ENCODE measurements around the gene EPC2.
"Not testable (repeated sequence)": the region's sequence is repeated elsewhere in the genome, so short reads cannot be mapped to it uniquely, and the experiment has no call there.

Gene EPC2

DNA sequence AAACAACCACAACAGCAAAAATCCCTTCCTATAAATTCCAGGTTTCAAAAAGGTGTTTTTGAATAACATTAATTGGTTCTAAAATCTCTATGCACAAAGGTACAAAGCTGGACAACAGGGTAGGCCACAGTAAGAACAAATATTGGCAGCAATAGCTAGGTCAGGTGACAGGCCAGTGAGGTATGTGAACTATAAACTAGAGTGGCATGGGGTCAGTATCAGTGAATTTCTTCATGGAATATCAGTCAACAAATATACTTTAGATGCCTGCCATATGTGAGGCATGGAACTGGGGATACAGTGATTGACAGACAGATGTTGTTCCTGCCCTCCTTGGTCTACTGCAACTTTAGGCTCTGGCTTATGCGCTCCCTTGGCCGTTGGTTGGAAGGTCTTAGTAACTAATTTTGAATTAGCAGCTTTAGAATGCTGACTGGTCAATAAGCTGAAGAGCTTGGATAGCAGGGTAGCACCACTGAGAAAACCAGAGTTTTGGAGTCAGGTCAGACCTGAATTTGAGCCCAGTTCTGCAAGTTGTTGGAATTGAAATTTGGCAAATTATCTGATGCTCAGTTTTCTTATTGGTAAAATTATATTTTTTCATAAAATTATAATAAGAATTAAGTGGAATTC lies 2.3 kb upstream of the EPC2 start:
- Histone ChIP-seq H3K27ac (ENCODE audit: low read length) (no peak overlapping the region), H3K36me3 (ENCODE audit: control insufficient read depth, insufficient read depth, low read length) (no peaks in the 10 kb centered on the region), H3K4me1 (ENCODE audit: control insufficient read depth, insufficient read depth, low read length) (no peaks in the 10 kb centered on the region), H3K27me3 (ENCODE audit: control insufficient read depth, insufficient read depth, low read length) (no peaks in the 10 kb centered on the region), H3K9me3 (ENCODE audit: control insufficient read depth, insufficient read depth, low read length) (no peaks in the 10 kb centered on the region), H3K4me3 (ENCODE audit: low read length) (no peak overlapping the region)
- DNase-seq (ENCODE audit: low read depth, low spot score) = no peak
- no CpG with 5 or more reads among the region's 2 CpGs for WGBS (ENCODE audit: insufficient coverage, insufficient read length)

DNA sequence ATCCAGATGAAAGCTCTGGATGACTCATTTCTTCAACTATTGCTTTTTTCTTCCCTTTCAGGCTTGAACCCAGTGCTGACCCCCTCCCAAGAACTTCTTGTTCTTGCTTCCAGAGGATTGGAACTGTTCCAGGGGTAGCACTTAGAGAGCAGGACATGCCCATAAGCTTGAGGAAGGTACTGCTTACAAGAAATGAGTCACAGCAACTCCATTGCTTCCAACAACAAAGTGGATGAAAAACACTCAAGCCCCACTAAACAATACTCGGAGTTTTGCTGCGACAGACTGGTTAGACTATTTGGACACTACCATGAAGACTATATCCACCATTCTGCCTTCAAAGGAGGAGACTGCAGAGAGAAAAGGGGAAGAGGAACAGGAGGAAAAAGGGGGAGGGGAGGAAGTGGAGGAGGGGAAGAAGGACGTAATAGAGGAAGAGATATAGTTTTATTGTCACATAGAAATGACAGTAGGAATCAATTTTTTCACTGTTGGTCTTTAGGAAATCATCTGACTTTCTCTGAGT lies 1.6 kb upstream of the EPC2 start:
- no peaks in the 10 kb centered on the region for H3K9me3 ChIP-seq (ENCODE audit: control insufficient read depth, insufficient read depth, low read length)
- no peaks in the 10 kb centered on the region for H3K4me1 ChIP-seq (ENCODE audit: control insufficient read depth, insufficient read depth, low read length)
- H3K27ac ChIP-seq (ENCODE audit: low read length) = no peak overlapping the region
- WGBS (ENCODE audit: insufficient coverage, insufficient read length) = 100% methylated on average over 1 of the region's 3 CpGs
- no peak overlapping the region for H3K4me3 ChIP-seq (ENCODE audit: low read length)
- no peaks in the 10 kb centered on the region for H3K36me3 ChIP-seq (ENCODE audit: control insufficient read depth, insufficient read depth, low read length)
- H3K27me3 ChIP-seq (ENCODE audit: control insufficient read depth, insufficient read depth, low read length) = no peaks in the 10 kb centered on the region
- no peak for DNase-seq (ENCODE audit: low read depth, low spot score)

DNA sequence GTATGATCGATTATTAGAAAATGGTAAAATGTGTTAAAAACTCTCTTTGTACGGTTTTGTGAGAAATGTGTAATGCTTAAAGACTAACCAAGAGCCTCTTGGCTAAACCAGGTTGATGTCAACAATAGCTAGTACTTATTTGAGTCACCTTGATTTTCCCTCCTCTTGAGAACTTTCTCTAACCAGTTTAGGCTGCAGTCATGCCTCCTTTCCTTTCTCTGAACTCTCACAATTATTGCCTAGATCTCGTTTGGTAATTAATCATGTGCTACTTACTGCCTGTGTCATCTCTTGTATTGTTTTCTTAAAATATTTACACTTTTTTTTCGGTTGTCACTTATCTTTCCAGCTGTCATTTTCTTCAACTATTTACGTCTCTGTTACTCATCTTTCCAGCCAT lies 1.1 kb upstream of the EPC2 start:
- no peak overlapping the region; the same call in 1 of the 2 replicates for H3K4me3 ChIP-seq (ENCODE audit: low read length)
- WGBS (ENCODE audit: insufficient coverage, insufficient read length) = 100% methylated on average over 2 of the region's 5 CpGs
- no peaks in the 10 kb centered on the region for H3K27me3 ChIP-seq (ENCODE audit: control insufficient read depth, insufficient read depth, low read length)
- no peak for DNase-seq (ENCODE audit: low read depth, low spot score)
- no peaks in the 10 kb centered on the region for H3K36me3 ChIP-seq (ENCODE audit: control insufficient read depth, insufficient read depth, low read length)
- no peak overlapping the region for H3K27ac ChIP-seq (ENCODE audit: low read length)
- no peaks in the 10 kb centered on the region for H3K9me3 ChIP-seq (ENCODE audit: control insufficient read depth, insufficient read depth, low read length)
- no peaks in the 10 kb centered on the region for H3K4me1 ChIP-seq (ENCODE audit: control insufficient read depth, insufficient read depth, low read length)

DNA sequence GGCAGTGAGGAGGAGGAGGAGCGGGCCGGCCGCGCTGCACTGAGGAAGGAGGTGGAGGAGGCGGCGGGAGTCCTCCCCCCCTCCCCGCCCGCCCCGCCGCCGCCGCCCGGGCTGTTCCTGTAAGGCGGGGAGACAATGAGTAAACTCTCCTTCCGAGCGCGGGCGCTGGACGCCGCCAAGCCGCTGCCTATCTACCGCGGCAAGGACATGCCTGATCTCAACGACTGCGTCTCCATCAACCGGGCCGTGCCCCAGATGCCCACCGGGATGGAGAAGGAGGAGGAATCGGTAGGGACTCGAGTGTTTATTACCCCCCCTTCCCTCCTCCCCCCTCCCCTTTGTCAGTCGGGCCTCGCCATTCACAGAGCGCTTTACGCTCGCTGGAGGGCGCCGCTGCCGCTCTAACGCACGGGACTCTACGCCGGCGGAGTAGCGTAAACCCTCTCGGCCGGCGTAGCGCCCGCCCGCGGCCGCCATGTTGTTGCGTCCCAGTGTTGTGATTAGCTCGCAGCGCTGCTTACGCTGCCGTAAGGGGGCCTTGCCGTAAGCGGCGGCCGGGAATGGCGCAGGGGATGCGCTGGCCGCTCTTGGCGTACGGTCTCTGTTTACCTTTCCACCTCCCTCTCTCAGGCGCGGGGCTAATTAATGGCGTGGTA lies 460 bp downstream of the EPC2 start:
- no peaks in the 10 kb centered on the region for H3K36me3 ChIP-seq (ENCODE audit: control insufficient read depth, insufficient read depth, low read length)
- H3K4me3 ChIP-seq (ENCODE audit: low read length) = peak overlapping the region; percentile 93; the same call in 1 of the 2 replicates
- H3K27me3 ChIP-seq (ENCODE audit: control insufficient read depth, insufficient read depth, low read length) = no peaks in the 10 kb centered on the region
- H3K4me1 ChIP-seq (ENCODE audit: control insufficient read depth, insufficient read depth, low read length) = no peaks in the 10 kb centered on the region
- no peaks in the 10 kb centered on the region for H3K9me3 ChIP-seq (ENCODE audit: control insufficient read depth, insufficient read depth, low read length)
- WGBS (ENCODE audit: insufficient coverage, insufficient read length) = no CpG with 5 or more reads among the region's 69 CpGs
- no peak overlapping the region for H3K27ac ChIP-seq (ENCODE audit: low read length)
- DNase-seq (ENCODE audit: low read depth, low spot score) = peak; percentile 75

DNA sequence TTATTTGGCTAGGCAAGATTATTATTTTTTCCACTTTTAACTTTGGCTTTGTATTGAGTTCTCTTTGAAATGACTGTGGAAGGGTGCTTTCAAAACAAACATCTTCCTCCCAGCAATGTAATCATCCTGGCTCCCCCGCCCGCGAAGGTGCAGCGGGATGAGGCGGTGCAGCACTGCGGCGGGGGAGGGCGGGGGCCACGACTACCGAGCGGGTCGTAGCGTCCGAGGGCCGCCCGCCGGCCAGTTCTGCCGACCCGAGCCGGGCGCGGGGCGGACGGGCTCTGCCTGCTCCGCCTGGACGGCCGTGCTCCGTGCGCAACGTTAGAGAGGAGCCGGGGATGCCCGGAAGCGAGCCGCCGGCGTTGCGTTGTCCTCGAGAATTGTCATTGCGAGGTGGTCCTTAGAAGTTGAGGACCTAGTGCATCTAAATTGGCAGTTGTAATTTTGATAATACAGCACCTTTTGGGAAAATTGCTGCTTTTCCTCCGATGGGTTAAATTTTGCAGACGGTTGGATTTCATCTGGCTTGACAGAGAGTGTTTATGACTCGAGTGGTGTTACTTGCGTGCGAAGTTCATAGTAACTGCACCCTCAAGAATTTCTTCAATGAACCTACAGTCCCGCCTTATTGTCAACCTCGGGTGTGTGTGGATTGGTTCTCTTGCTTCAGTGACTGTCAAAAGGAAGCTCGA lies 1.1 kb downstream of the EPC2 start:
- DNase-seq (ENCODE audit: low read depth, low spot score) = no peak
- peak overlapping the region; percentile 93 for H3K4me3 ChIP-seq (ENCODE audit: low read length)
- H3K9me3 ChIP-seq (ENCODE audit: control insufficient read depth, insufficient read depth, low read length) = no peaks in the 10 kb centered on the region
- WGBS (ENCODE audit: insufficient coverage, insufficient read length) = no CpG with 5 or more reads among the region's 47 CpGs
- no peak overlapping the region for H3K27ac ChIP-seq (ENCODE audit: low read length)
- no peaks in the 10 kb centered on the region for H3K4me1 ChIP-seq (ENCODE audit: control insufficient read depth, insufficient read depth, low read length)
- no peaks in the 10 kb centered on the region for H3K36me3 ChIP-seq (ENCODE audit: control insufficient read depth, insufficient read depth, low read length)
- H3K27me3 ChIP-seq (ENCODE audit: control insufficient read depth, insufficient read depth, low read length) = no peaks in the 10 kb centered on the region

DNA sequence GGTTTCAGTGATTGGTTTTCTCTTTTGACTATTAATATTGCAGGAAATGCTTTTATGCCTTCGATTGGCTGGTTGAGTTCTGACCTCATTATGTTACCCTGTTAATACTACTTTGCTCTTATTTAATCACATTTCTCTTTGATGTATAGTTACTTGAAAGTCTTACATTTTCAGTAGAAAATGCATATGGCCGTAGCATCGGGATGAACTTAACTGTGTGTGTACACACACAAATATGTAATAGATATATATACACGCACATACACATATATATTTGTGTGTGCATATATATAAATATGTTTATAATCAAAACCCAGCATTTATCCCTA lies 1.6 kb downstream of the EPC2 start:
- H3K27ac ChIP-seq (ENCODE audit: low read length) = no peak overlapping the region

DNA sequence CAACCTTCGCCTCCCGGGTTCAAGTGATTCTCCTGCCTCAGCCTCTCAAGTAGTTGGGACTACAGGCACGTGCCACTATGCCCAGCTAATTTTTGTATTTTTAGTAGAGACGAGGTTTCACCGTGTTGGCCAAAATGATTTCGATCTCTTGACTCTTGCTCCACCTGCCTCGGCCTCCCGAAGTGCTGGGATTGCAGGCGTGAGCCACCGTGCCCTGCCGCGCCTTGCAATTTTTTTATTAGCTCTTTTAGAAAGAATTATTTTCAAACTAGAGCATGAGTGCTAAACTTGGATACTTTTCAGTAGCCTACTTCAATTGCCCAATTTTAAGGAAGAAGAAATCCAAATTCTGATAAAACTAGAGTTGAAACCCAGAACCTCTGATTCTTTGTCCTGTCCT lies 3.2 kb downstream of the EPC2 start:
- DNase-seq (ENCODE audit: low read depth, low spot score); H3K9me3 ChIP-seq (ENCODE audit: control insufficient read depth, insufficient read depth, low read length); H3K27ac ChIP-seq (ENCODE audit: low read length); H3K4me3 ChIP-seq (ENCODE audit: low read length); H3K36me3 ChIP-seq (ENCODE audit: control insufficient read depth, insufficient read depth, low read length); H3K27me3 ChIP-seq (ENCODE audit: control insufficient read depth, insufficient read depth, low read length); H3K4me1 ChIP-seq (ENCODE audit: control insufficient read depth, insufficient read depth, low read length): not testable (repeated sequence)
- no CpG with 5 or more reads among the region's 12 CpGs for WGBS (ENCODE audit: insufficient coverage, insufficient read length)

More for the DNA sequence above, 1.6 kb downstream of the EPC2 start:
- Histone ChIP-seq H3K4me3 (ENCODE audit: low read length) (peak overlapping the region; percentile 93; the same call in 1 of the 2 replicates), H3K9me3 (ENCODE audit: control insufficient read depth, insufficient read depth, low read length) (no peaks in the 10 kb centered on the region), H3K27me3 (ENCODE audit: control insufficient read depth, insufficient read depth, low read length) (no peaks in the 10 kb centered on the region), H3K36me3 (ENCODE audit: control insufficient read depth, insufficient read depth, low read length) (no peaks in the 10 kb centered on the region), H3K4me1 (ENCODE audit: control insufficient read depth, insufficient read depth, low read length) (no peaks in the 10 kb centered on the region)
- WGBS (ENCODE audit: insufficient coverage, insufficient read length) = no CpG with 5 or more reads among the region's 4 CpGs
- DNase-seq (ENCODE audit: low read depth, low spot score) = no peak

DNA sequence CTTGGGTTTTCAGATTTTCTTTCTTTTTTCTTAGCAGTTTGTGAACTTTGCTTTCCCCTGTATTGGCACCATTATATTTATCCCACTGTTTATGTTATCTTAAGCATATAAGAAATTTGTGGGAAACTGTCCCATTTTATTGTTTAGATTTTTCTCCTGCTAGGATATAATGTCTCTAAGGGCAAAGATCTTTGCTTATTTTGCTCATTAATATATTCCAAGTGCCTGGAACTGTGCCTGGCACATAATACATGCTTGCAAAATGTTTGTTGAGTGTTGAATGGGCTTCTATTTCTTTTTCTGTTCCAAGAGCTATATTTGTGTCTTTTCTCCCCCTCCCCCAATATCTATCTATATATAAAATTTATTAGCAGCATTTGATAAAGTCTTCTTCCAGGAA lies 5.4 kb downstream of the EPC2 start:
- Histone ChIP-seq H3K4me3 (ENCODE audit: low read length) (no peak overlapping the region), H3K27ac (ENCODE audit: low read length) (no peak overlapping the region), H3K27me3 (ENCODE audit: control insufficient read depth, insufficient read depth, low read length) (no peaks in the 10 kb centered on the region), H3K36me3 (ENCODE audit: control insufficient read depth, insufficient read depth, low read length) (no peaks in the 10 kb centered on the region), H3K9me3 (ENCODE audit: control insufficient read depth, insufficient read depth, low read length) (no peaks in the 10 kb centered on the region), H3K4me1 (ENCODE audit: control insufficient read depth, insufficient read depth, low read length) (no peaks in the 10 kb centered on the region)
- DNase-seq (ENCODE audit: low read depth, low spot score) = no peak

DNA sequence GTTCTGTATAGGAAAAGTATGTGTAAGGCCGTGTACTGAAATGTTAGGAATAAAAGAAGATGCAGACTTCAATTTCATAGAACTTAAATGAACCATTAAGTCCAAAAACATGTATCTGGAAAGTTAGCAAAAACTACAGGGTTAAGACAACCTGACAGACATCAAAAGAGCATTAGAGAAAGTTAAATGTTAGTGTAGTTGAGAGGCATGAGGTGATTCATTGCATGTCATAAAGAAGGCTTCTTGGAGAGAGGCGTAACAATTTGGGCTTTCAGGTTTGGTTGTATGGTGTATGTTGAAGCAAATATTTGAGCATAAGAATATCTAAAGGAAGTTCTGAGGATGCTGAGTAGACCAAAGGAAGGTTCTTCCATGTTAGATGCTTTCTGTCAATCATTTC lies 6.3 kb downstream of the EPC2 start:
- no peaks in the 10 kb centered on the region for H3K9me3 ChIP-seq (ENCODE audit: control insufficient read depth, insufficient read depth, low read length)
- H3K4me3 ChIP-seq (ENCODE audit: low read length) = no peak overlapping the region
- no peak for DNase-seq (ENCODE audit: low read depth, low spot score)
- 100% methylated on average over 1 of the region's 2 CpGs for WGBS (ENCODE audit: insufficient coverage, insufficient read length)
- H3K36me3 ChIP-seq (ENCODE audit: control insufficient read depth, insufficient read depth, low read length) = no peaks in the 10 kb centered on the region
- H3K27ac ChIP-seq (ENCODE audit: low read length) = no peak overlapping the region
- no peaks in the 10 kb centered on the region for H3K27me3 ChIP-seq (ENCODE audit: control insufficient read depth, insufficient read depth, low read length)
- H3K4me1 ChIP-seq (ENCODE audit: control insufficient read depth, insufficient read depth, low read length) = no peaks in the 10 kb centered on the region

DNA sequence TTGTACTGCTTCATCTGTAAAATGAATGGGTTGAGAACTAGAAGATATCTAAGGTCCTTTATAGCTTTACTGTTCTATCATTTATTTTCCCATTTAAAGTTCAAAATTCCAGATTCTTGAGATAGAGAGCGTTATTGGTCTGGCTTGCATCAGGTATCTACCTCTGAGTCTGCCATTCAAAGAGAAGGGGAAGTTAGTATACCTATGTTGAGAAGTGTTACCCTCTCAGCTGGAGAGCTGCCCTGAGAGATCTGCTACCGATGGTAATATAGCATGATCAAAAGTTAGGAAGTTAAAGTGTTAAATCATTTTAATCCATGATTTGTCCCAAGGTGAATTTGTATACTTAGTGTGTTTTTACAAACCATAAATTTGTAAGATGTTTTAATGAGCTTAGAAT lies 7.4 kb downstream of the EPC2 start:
- Histone ChIP-seq H3K4me3 (ENCODE audit: low read length) (no peak overlapping the region), H3K9me3 (ENCODE audit: control insufficient read depth, insufficient read depth, low read length) (no peaks in the 10 kb centered on the region), H3K36me3 (ENCODE audit: control insufficient read depth, insufficient read depth, low read length) (no peaks in the 10 kb centered on the region), H3K27ac (ENCODE audit: low read length) (no peak overlapping the region), H3K27me3 (ENCODE audit: control insufficient read depth, insufficient read depth, low read length) (no peaks in the 10 kb centered on the region), H3K4me1 (ENCODE audit: control insufficient read depth, insufficient read depth, low read length) (no peaks in the 10 kb centered on the region)
- no peak for DNase-seq (ENCODE audit: low read depth, low spot score)
- no CpG with 5 or more reads among the region's 2 CpGs for WGBS (ENCODE audit: insufficient coverage, insufficient read length)
